A549 (cell line): ENCODE results near the gene HRH3.

ENCODE experiments used
- CTCF ChIP-seq: fragments of >200 bp; sonication (Bioruptor Twin); formaldehyde crosslinking; IDR thresholded peaks from 3 replicates; pipeline ENCODE4 v1.5.1; 2016
- JUN ChIP-seq, 2 experiments: fragments of >200 bp; sonication (Bioruptor Twin); formaldehyde crosslinking; IDR thresholded peaks; 2 replicates in 1 of 2; 3 replicates in 1 of 2; pipeline ENCODE4 v1.6.1; 2016 to 2017
- MYC ChIP-seq: IDR thresholded peaks from 2 replicates; pipeline ENCODE4 v1.6.1; 2012; ENCODE audit warnings: mild to moderate bottlenecking, inconsistent platforms, low read length, improper control_type of control experiment, borderline replicate concordance
- POLR2A ChIP-seq: IDR thresholded peaks from 2 replicates; pipeline ENCODE4 v1.6.1; 2012; ENCODE audit warnings: mild to moderate bottlenecking, low read length
- REST ChIP-seq: fragments of 200-600 bp; sonication (generic); IDR thresholded peaks from 2 replicates; pipeline ENCODE4 v1.6.1; 2016; ENCODE audit warnings: antibody characterized with exemption, mild to moderate bottlenecking, moderate library complexity

GRCh38 chr20:62232194-62232593 is 12.1 kb upstream of the HRH3 start:
- TF ChIP-seq CTCF (no peak), JUN (IDR thresholded peaks at IDR 0.05) (no peak), MYC (no peak), POLR2A (no peak), REST (no peak)
